Keratinocyte (primary cell): ENCODE results near the gene XIRP1. TPM values are rescaled to one million over a fixed set of nuclear protein-coding genes. Genes with fewer than 3 reads are reported as not detected.

Experiments
- DNase-seq: peaks from one replicate; pipeline ENCODE4 v3.0.0-alpha.2; 2011; ENCODE audit warnings: low read depth, missing footprints, low spot score
- FAIRE-seq: peaks from 2 replicates; lab custom pipeline; 2011; peaks lifted over from hg19 to GRCh38; lab: Jason Lieb, UNC
- H2AFZ ChIP-seq: 2 replicates; pipeline ENCODE4 v1.6.0; 2012; ENCODE audit warnings: low read length, control low read depth, inconsistent platforms; ENCODE audit not compliant: control insufficient read depth
- H3K27ac ChIP-seq: 2 replicates; pipeline ENCODE4 v1.5.1; 2011; ENCODE audit warnings: low read length; ENCODE audit not compliant: control insufficient read depth, insufficient read depth
- H3K27me3 ChIP-seq: 3 replicates; pipeline ENCODE4 v1.6.0; 2011; ENCODE audit warnings: low read length; ENCODE audit not compliant: control insufficient read depth, insufficient read depth; ENCODE audit errors: extremely low read depth
- H3K36me3 ChIP-seq, 2 experiments: 2 replicates in 1 of 2; 3 replicates in 1 of 2; pipeline ENCODE4 v1.5.1; 2011; ENCODE audit warnings: low read length in 2 of 2, mild to moderate bottlenecking in 1 of 2; ENCODE audit not compliant: control insufficient read depth in 2 of 2, insufficient read depth in 2 of 2; ENCODE audit errors: extremely low read depth in 1 of 2
- H3K4me1 ChIP-seq: 3 replicates; pipeline ENCODE4 v1.5.1; 2011; ENCODE audit warnings: low read length; ENCODE audit not compliant: control insufficient read depth, insufficient read depth; ENCODE audit errors: extremely low read depth
- H3K4me2 ChIP-seq: 3 replicates; pipeline ENCODE4 v1.6.0; 2011; ENCODE audit warnings: low read depth, low read length; ENCODE audit not compliant: control insufficient read depth, insufficient read depth; ENCODE audit errors: extremely low read depth
- H3K4me3 ChIP-seq, 3 experiments: fragments of 200-600 bp in 1 of 3; sonication (generic) in 1 of 3; 2 replicates in 2 of 3; 3 replicates in 1 of 3; pipeline ENCODE4 v1.5.1; 2011 to 2016; ENCODE audit warnings: low read length in 3 of 3, mild to moderate bottlenecking in 3 of 3, control low read depth in 2 of 3, inconsistent platforms in 1 of 3, low read depth in 1 of 3, mixed read lengths in 1 of 3, mixed run types in 1 of 3, moderate library complexity in 1 of 3; ENCODE audit not compliant: control insufficient read depth in 2 of 3, insufficient read depth in 2 of 3; ENCODE audit errors: extremely low read depth in 1 of 3
- H3K79me2 ChIP-seq: 2 replicates; pipeline ENCODE4 v1.6.0; 2012; ENCODE audit warnings: low read length; ENCODE audit not compliant: control insufficient read depth, insufficient read depth
- H3K9ac ChIP-seq: 3 replicates; pipeline ENCODE4 v1.6.0; 2011; ENCODE audit warnings: low read length; ENCODE audit not compliant: control insufficient read depth, insufficient read depth; ENCODE audit errors: extremely low read depth
- H3K9me1 ChIP-seq: 3 replicates; pipeline ENCODE4 v1.6.0; 2011; ENCODE audit warnings: low read length; ENCODE audit not compliant: control insufficient read depth, insufficient read depth; ENCODE audit errors: extremely low read depth
- H3K9me3 ChIP-seq: 2 replicates; pipeline ENCODE4 v1.5.1; 2012; ENCODE audit warnings: low read depth, low read length; ENCODE audit not compliant: control insufficient read depth
- H4K20me1 ChIP-seq: 3 replicates; pipeline ENCODE4 v1.6.0; 2011; ENCODE audit warnings: low read length; ENCODE audit not compliant: control insufficient read depth, insufficient read depth; ENCODE audit errors: extremely low read depth
- CTCF ChIP-seq, 3 experiments: IDR thresholded peaks in 1 of 3; conservative IDR thresholded peaks in 1 of 3; optimal IDR thresholded peaks in 1 of 3; 2 replicates in 2 of 3; 3 replicates in 1 of 3; pipeline versions ENCODE3 to v1.5.1; 2011; ENCODE audit warnings: low read length in 3 of 3, mild to moderate bottlenecking in 3 of 3, moderate library complexity in 2 of 3, control low read depth in 1 of 3, inconsistent platforms in 1 of 3; ENCODE audit not compliant: insufficient read depth in 2 of 3; ENCODE audit errors: extremely low read depth in 1 of 3
- EZH2 ChIP-seq: IDR thresholded peaks from one replicate; pipeline ENCODE4 v1.6.1; 2012; ENCODE audit warnings: inconsistent platforms, mild to moderate bottlenecking, low read length, moderate library complexity
- dilution Hi-C: fragments of 300-500 bp; cut with MboI; formaldehyde crosslinking; loops from one replicate; pipeline ENCODE4 v1.7.0; 2020; ENCODE audit warnings: low sequenced_read_pairs; ENCODE audit not compliant: extremely low pct_ligation_motif_present
- polyA plus RNA-seq, 5 experiments: library from polyadenylated mRNA; depleted of rRNA in 3 of 5; stranded (reverse) in 3 of 5; stranded (forward) in 1 of 5; unstranded in 1 of 5; fragments of >200 nt; gene quantifications; 1 replicate in 1 of 5; 2 replicates in 3 of 5; 3 replicates in 1 of 5; pipeline versions ENCODE4 v1.2.1 to v1.2.3, GENCODE V29; 2011 to 2012; ENCODE audit warnings: missing spikeins in 2 of 5, low read depth in 1 of 5, low replicate concordance in 1 of 5

The XIRP1 gene
- polyA plus RNA-seq, 1 donor (not counting 4 experiments of a cell fraction or from before 2014, with no cell fraction given) = not detected

- Histone ChIP-seq H3K27me3 (no peaks in the 10 kb centered on the region), H3K9me1 (no peaks in the 10 kb centered on the region), H3K9me3 (no peaks in the 10 kb centered on the region), H3K4me1 (no peaks in the 10 kb centered on the region), H3K27ac (no peak overlapping the region), H3K9ac (no peak overlapping the region), H3K4me3 (no peak overlapping the region), H3K4me2 (no peak overlapping the region), H3K79me2 (no peaks in the 10 kb centered on the region), H4K20me1 (no peaks in the 10 kb centered on the region), H3K36me3 (no peaks in the 10 kb centered on the region), H2AFZ (no peak overlapping the region)
- no peak for FAIRE-seq
- DNase-seq = no peak
- TF ChIP-seq CTCF (optimal IDR thresholded peaks at IDR 0.05 in 1 of 3, IDR thresholded peaks at IDR 0.05 in 1 of 3, conservative IDR thresholded peaks at IDR 0.05 in 1 of 3; ENCODE audit: extremely low read depth in 1 of 3, insufficient read depth in 2 of 3, low read length in 3 of 3) = no peak
- no peak for TF ChIP-seq EZH2
- dilution Hi-C loops = no loop called here
Observed at GRCh38 chr3:39187372-39188155, 4.8 kb downstream of the XIRP1 start.

DNA sequence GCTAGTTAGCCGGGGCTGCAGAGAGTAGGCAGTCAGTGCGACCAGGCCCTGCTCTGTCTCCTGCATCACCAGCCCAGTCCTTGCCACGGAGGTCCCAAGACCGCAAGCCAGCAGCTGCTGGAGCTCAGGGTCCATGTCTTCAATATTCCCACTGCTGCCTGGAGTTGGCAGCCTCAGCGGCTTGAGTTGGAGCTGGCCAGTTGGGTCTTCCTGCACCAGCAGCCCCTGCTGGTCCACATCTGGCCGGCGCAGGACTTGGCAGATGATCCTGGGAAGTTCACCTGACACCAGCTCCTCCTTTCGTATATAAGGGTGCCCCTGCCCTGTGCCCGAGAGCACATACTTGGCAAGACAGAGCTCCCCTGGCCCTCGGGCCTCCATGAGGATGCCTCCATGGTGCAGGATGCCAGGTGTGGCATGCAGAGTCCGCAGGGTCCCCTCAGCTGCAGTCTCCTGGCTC lies 5.7 kb downstream of the XIRP1 start:
- dilution Hi-C loops = no loop called here
- H3K36me3 ChIP-seq = no peaks in the 10 kb centered on the region
- DNase-seq (no peak), FAIRE-seq (no peak)
- H3K9me1 ChIP-seq = no peaks in the 10 kb centered on the region
- no peaks in the 10 kb centered on the region for H4K20me1 ChIP-seq
- H3K79me2 ChIP-seq = no peaks in the 10 kb centered on the region
- no peak for TF ChIP-seq EZH2
- no peak for TF ChIP-seq CTCF (optimal IDR thresholded peaks at IDR 0.05 in 1 of 3, IDR thresholded peaks at IDR 0.05 in 1 of 3, conservative IDR thresholded peaks at IDR 0.05 in 1 of 3; ENCODE audit: extremely low read depth in 1 of 3, insufficient read depth in 2 of 3, low read length in 3 of 3)
- H2AFZ ChIP-seq = no peak overlapping the region
- H3K4me1 ChIP-seq = no peaks in the 10 kb centered on the region
- no peak overlapping the region for H3K4me2 ChIP-seq
- H3K27me3 ChIP-seq = no peaks in the 10 kb centered on the region
- H3K9ac ChIP-seq = no peak overlapping the region
- no peak overlapping the region for H3K4me3 ChIP-seq
- no peak overlapping the region for H3K27ac ChIP-seq
- H3K9me3 ChIP-seq = no peaks in the 10 kb centered on the region
